Measurements from ENCODE around the gene KIRREL3. TPM values are rescaled to one million over a fixed set of nuclear protein-coding genes. Genes with fewer than 3 reads are reported as not detected.

KIRREL3 gene
- total and polyA plus RNA-seq, 9 of the 15 experiments (the other 6 are each of a cell fraction or from before 2014, with no cell fraction given), result 0.04 to 0.10 TPM; not detected in 7

DNA sequence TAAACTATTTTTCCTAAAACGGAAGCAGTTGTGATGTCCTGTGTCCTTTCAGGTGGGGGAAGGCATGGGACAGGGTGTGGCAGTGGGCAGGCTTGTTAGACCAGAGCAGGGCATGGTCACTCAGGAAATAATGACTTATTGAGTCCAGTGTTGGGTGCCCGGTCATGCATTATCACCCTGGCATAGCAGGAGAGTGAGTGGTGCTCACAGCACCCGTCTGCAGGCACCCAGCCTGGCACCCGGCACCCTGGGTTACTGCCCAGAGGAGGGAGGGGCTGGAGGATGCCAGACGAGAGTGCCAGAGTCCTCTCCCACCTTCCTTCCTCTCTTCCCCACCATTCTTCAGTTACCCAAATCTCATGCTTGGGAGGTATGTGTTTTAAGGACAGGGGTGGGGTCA, 586.0 kb downstream of the KIRREL3 start:
- WGBS (ENCODE audit: insufficient coverage, low coverage, missing lambda C conversion rate), result 63% methylated on average over 4 of the region's 5 CpGs
- no TSS peak for BruUV-seq (replicated peaks)
- Histone ChIP-seq H3K4me1 (replicated peaks in 1 of 2; ENCODE audit: control insufficient read depth in 2 of 2, insufficient read depth in 2 of 2, low read length in 2 of 2) (peaks cover 0 to 2% of the 10 kb centered on the region in 2 experiments; a peak in 1 of 5 replicates), H3K79me2 (ENCODE audit: control insufficient read depth, insufficient read depth, low read length) (no peaks in the 10 kb centered on the region), H3K36me3 (ENCODE audit: control insufficient read depth, insufficient read depth, low read length) (no peaks in the 10 kb centered on the region), H3K27ac (ENCODE audit: extremely low read depth, low read depth, low read length) (no peak overlapping the region), H3K27me3 (ENCODE audit: control insufficient read depth in 2 of 2, insufficient read depth in 2 of 2, low read length in 2 of 2) (no peaks in the 10 kb centered on the region), H3K4me3 (no peak overlapping the region), H3K9ac (ENCODE audit: insufficient read depth in 1 of 2, low read depth in 2 of 2, low read length in 2 of 2) (no peak overlapping the region), H3K9me3 (replicated peaks; ENCODE audit: control insufficient read depth, insufficient read depth, low read depth, low read length) (no peaks in the 10 kb centered on the region), H4K20me1 (replicated peaks; ENCODE audit: control insufficient read depth, insufficient read depth, low read length) (peaks cover 18% of the 10 kb centered on the region; the same call in 1 of the 2 replicates), H3K4me2 (ENCODE audit: insufficient read depth, low read length) (no peak overlapping the region), H3K9me1 (ENCODE audit: control insufficient read depth, insufficient read depth, low read length) (no peaks in the 10 kb centered on the region), H2AFZ (ENCODE audit: low read depth, low read length) (no peak overlapping the region)
- intact Hi-C loops (cut with micrococcal nuclease), result no loop called here
- POLR2A ChIA-PET, result no interaction called here
- in situ Hi-C loops (cut with MboI), result loop anchor here (25.0 kb wide), 1 partner anchor 102 kb away; the partner anchor contains the start of gene DCPS
- TF ChIP-seq, protein P1, sequence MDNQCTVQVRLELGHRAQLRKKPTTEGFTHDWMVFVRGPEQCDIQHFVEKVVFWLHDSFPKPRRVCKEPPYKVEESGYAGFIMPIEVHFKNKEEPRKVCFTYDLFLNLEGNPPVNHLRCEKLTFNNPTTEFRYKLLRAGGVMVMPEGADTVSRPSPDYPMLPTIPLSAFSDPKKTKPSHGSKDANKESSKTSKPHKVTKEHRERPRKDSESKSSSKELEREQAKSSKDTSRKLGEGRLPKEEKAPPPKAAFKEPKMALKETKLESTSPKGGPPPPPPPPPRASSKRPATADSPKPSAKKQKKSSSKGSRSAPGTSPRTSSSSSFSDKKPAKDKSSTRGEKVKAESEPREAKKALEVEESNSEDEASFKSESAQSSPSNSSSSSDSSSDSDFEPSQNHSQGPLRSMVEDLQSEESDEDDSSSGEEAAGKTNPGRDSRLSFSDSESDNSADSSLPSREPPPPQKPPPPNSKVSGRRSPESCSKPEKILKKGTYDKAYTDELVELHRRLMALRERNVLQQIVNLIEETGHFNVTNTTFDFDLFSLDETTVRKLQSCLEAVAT (IDR thresholded peaks at IDR 0.05), result no peak
- TF ChIP-seq, protein P2, sequence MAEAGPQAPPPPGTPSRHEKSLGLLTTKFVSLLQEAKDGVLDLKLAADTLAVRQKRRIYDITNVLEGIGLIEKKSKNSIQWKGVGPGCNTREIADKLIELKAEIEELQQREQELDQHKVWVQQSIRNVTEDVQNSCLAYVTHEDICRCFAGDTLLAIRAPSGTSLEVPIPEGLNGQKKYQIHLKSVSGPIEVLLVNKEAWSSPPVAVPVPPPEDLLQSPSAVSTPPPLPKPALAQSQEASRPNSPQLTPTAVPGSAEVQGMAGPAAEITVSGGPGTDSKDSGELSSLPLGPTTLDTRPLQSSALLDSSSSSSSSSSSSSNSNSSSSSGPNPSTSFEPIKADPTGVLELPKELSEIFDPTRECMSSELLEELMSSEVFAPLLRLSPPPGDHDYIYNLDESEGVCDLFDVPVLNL (CRISPR knock-in tag; IDR thresholded peaks at IDR 0.05; ENCODE audit: low read depth), result no peak
- TF ChIP-seq TCF7L2 (IDR thresholded peaks at IDR 0.05; ENCODE audit: low read depth, low read length), result no peak
- DNase-seq (ENCODE audit: extremely low read depth in 1 of 4, low spot score in 3 of 4) (no peak), ATAC-seq (no peak), FAIRE-seq (no peak)
- CTCF ChIA-PET (ENCODE audit: low intra/inter-chr PET ratio), result no interaction called here

Measured in K562 (cell line).